Panc1 (cell line): ENCODE data around the gene SGPL1.

ENCODE experiments used
- POLR2AphosphoS5 ChIP-seq: IDR thresholded peaks from 2 replicates; pipeline ENCODE4 v1.6.1; 2012; ENCODE audit warnings: mild to moderate bottlenecking, low read depth, low read length, moderate library complexity
- TCF7L2 ChIP-seq: IDR thresholded peaks from 2 replicates; pipeline ENCODE4 v1.6.1; 2011; ENCODE audit warnings: mild to moderate bottlenecking, low read depth, low read length, inconsistent platforms
- TF ChIP-seq, protein P1 (sequence below): fragments of 450-650 bp; IDR thresholded peaks from 2 replicates; pipeline ENCODE4 v1.5.1; 2017; ENCODE audit warnings: mild to moderate bottlenecking
- TF ChIP-seq, protein P2 (sequence below), 2 experiments: IDR thresholded peaks; 2 replicates each; pipeline ENCODE4 v1.6.1; 2011 to 2012; ENCODE audit warnings: low read depth in 2 of 2, control low read depth in 1 of 2, low read length in 1 of 2, mild to moderate bottlenecking in 1 of 2, moderate library complexity in 1 of 2; ENCODE audit not compliant: insufficient read depth in 1 of 2

DNA sequence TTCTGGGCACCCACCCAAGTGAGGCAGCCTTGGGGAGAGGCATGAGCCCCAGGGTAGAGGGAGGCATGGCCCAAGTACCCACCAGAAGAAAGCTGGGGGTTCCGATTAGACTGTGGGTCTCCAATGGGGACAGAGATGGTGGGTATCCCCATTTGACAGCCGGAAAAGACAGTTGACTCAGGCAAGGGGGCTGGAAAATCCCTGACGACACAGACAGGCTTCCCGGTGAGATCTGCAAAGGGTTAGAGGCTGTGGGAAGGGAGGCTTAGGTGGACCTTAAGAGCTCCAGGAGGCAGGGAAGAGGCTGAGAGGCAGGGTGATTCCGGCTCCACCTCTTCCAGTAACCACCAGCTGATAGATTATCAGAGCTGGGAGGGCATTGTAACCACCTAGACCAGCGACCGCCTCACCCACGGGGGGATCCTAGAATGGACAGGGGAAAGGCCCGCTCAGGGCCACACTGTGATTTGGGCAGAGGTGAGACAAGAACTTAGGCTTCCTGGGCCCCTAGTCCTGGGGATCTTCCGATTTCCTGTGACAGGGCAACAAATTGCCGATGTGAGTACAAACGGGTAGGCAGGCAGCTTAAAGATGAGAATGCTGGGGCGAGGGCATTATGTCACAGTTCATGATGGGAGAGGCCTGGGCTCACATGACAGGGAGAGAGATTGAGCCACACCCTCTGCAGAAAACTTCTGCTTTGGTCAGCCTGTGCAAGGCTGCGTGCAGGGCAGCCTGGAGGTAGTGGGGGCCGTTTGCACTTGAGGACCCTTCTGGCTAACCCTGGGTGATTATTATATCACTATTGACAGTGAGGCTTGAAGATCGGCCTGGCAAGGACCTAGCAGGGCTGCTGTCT lies 36.0 kb upstream of the SGPL1 start:
- TF ChIP-seq, protein P1, sequence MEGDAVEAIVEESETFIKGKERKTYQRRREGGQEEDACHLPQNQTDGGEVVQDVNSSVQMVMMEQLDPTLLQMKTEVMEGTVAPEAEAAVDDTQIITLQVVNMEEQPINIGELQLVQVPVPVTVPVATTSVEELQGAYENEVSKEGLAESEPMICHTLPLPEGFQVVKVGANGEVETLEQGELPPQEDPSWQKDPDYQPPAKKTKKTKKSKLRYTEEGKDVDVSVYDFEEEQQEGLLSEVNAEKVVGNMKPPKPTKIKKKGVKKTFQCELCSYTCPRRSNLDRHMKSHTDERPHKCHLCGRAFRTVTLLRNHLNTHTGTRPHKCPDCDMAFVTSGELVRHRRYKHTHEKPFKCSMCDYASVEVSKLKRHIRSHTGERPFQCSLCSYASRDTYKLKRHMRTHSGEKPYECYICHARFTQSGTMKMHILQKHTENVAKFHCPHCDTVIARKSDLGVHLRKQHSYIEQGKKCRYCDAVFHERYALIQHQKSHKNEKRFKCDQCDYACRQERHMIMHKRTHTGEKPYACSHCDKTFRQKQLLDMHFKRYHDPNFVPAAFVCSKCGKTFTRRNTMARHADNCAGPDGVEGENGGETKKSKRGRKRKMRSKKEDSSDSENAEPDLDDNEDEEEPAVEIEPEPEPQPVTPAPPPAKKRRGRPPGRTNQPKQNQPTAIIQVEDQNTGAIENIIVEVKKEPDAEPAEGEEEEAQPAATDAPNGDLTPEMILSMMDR: no peak
- TF ChIP-seq POLR2AphosphoS5 (no peak), TCF7L2 (no peak)
- TF ChIP-seq, protein P2, sequence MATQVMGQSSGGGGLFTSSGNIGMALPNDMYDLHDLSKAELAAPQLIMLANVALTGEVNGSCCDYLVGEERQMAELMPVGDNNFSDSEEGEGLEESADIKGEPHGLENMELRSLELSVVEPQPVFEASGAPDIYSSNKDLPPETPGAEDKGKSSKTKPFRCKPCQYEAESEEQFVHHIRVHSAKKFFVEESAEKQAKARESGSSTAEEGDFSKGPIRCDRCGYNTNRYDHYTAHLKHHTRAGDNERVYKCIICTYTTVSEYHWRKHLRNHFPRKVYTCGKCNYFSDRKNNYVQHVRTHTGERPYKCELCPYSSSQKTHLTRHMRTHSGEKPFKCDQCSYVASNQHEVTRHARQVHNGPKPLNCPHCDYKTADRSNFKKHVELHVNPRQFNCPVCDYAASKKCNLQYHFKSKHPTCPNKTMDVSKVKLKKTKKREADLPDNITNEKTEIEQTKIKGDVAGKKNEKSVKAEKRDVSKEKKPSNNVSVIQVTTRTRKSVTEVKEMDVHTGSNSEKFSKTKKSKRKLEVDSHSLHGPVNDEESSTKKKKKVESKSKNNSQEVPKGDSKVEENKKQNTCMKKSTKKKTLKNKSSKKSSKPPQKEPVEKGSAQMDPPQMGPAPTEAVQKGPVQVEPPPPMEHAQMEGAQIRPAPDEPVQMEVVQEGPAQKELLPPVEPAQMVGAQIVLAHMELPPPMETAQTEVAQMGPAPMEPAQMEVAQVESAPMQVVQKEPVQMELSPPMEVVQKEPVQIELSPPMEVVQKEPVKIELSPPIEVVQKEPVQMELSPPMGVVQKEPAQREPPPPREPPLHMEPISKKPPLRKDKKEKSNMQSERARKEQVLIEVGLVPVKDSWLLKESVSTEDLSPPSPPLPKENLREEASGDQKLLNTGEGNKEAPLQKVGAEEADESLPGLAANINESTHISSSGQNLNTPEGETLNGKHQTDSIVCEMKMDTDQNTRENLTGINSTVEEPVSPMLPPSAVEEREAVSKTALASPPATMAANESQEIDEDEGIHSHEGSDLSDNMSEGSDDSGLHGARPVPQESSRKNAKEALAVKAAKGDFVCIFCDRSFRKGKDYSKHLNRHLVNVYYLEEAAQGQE (IDR thresholded peaks at IDR 0.05; ENCODE audit: insufficient read depth in 1 of 2, low read depth in 2 of 2, low read length in 1 of 2): no peak
